CD4-positive, alpha-beta T cell (primary cell): ENCODE measurements around the gene CDKAL1. TPM values are rescaled to one million over a fixed set of nuclear protein-coding genes. Genes with fewer than 3 reads are reported as not detected.

ENCODE experiments used
- ATAC-seq: fragments of 200-7000 bp; cut with Tn5 transposase; one replicate; pipeline ENCODE4 v1.10.0; 2022; ENCODE audit warnings: mild to moderate bottlenecking; ENCODE audit not compliant: poor library complexity
- CTCF ChIA-PET: fragments of 350-600 bp; sonication (Branson Sonifier 250); formaldehyde crosslinking; loops from one replicate; lab custom pipeline; 2021; ENCODE audit warnings: antibody characterized with exemption, inconsistent platforms; lab: Charles Lee
- POLR2A ChIA-PET: fragments of 350-600 bp; sonication (Branson Sonifier 250); formaldehyde crosslinking; loops from one replicate; lab custom pipeline; 2021; ENCODE audit warnings: antibody characterized with exemption, inconsistent platforms; lab: Charles Lee
- DNase-seq, 14 experiments: peaks; one replicate each; pipeline ENCODE4 v3.0.0-alpha.2; 2013 to 2020; ENCODE audit warnings: mixed read lengths in 2 of 14
- H3K27ac ChIP-seq, 2 donors: one replicate each; pipeline versions ENCODE4 v1.5.1 to v1.7.0; 2013; ENCODE audit warnings: low read length in 2 of 2, low read depth in 1 of 2, mild to moderate bottlenecking in 1 of 2
- H3K27me3 ChIP-seq, 2 experiments: 1 replicate in 1 of 2; 2 replicates in 1 of 2; pipeline versions ENCODE4 v1.6.1 to v1.7.0; 2013; ENCODE audit warnings: low read length in 2 of 2, control low read depth in 1 of 2, mild to moderate bottlenecking in 1 of 2, moderate library complexity in 1 of 2; ENCODE audit not compliant: insufficient read depth in 2 of 2, control insufficient read depth in 1 of 2
- H3K36me3 ChIP-seq: one replicate; pipeline ENCODE4 v1.6.1; 2013; ENCODE audit warnings: low read length, control low read depth; ENCODE audit not compliant: insufficient read depth
- H3K4me1 ChIP-seq: one replicate; pipeline ENCODE4 v1.6.1; 2013; ENCODE audit warnings: low read length, control low read depth; ENCODE audit not compliant: insufficient read depth
- H3K4me3 ChIP-seq: one replicate; pipeline ENCODE4 v1.5.1; 2013; ENCODE audit warnings: mild to moderate bottlenecking, low read length, moderate library complexity
- H3K9me3 ChIP-seq, 2 experiments: 1 replicate in 1 of 2; 2 replicates in 1 of 2; pipeline versions ENCODE4 v1.6.1 to v1.7.0; 2013; ENCODE audit warnings: low read length in 2 of 2, mild to moderate bottlenecking in 2 of 2, control low read depth in 1 of 2, moderate library complexity in 1 of 2; ENCODE audit not compliant: control insufficient read depth in 1 of 2, insufficient read depth in 1 of 2
- H3K27ac Mint-ChIP-seq: one replicate; pipeline ENCODE4 v1.8.0; 2020; ENCODE audit warnings: mixed read lengths
- H3K27me3 Mint-ChIP-seq: one replicate; pipeline ENCODE4 v1.8.0; 2021; ENCODE audit warnings: mixed read lengths
- H3K36me3 Mint-ChIP-seq: one replicate; pipeline ENCODE4 v1.8.0; 2021; ENCODE audit warnings: low read depth, mixed read lengths
- H3K4me1 Mint-ChIP-seq: one replicate; pipeline ENCODE4 v1.8.0; 2021; ENCODE audit warnings: low read depth, mixed read lengths
- H3K4me3 Mint-ChIP-seq: one replicate; pipeline ENCODE4 v1.8.0; 2020; ENCODE audit warnings: mild to moderate bottlenecking, mixed read lengths
- H3K9me3 Mint-ChIP-seq: one replicate; pipeline ENCODE4 v1.8.0; 2020; ENCODE audit warnings: mixed read lengths
- intact Hi-C, 2 experiments: fragments of 100-400 bp; cut with DNase I in 1 of 2; cut with micrococcal nuclease in 1 of 2; formaldehyde crosslinking; loops; one replicate each; pipeline versions ENCODE4 v1.15.1 to v1.9.0; 2023 to 2025; cut with DNase I, micrococcal nuclease
- total RNA-seq, 174 experiments: library from RNA in 2 of 174; stranded (reverse) in 2 of 174; gene quantifications; one replicate each; pipeline ENCODE4 v1.2.3 and lab custom pipeline; 2021 to 2026
- TF ChIP-seq, protein P1 (sequence below): fragments of 200-600 bp; IDR thresholded peaks from one replicate; pipeline ENCODE4 v1.8.0; 2022; ENCODE audit warnings: antibody characterized with exemption, mild to moderate bottlenecking

CDKAL1 gene
- total RNA-seq, 2 experiments from 2014 or later: 21.3 to 23.9 TPM

DNA sequence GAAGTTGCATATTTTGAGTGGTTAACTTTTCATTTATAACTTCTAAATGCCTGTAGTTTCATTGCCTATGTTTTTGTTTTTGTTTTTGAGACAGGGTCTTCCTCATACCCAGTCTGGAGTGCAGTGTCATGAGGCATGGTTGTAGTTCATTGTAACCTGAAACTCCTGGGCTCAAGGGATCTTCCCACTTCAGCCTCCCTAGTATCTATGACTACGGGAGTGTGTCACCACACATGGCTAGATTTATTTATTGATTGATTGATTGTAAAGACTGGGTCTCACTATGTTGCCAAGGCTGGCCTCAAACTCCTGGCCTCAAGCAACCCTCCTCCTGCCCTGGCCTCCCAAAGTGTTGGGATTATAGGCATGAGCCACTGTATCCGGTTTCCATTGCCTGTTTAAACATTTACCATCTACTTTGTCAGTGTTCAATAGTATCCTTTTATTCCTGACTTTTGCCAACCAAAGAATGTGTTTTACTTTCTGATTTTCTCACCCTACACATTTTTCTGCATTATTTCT, 144.6 kb downstream of the CDKAL1 start:
- Mint-ChIP-seq H3K27me3 (no peaks in the 10 kb centered on the region), H3K9me3 (no peaks in the 10 kb centered on the region), H3K27ac (no peak overlapping the region), H3K4me1 (peaks cover 30% of the 10 kb centered on the region), H3K4me3 (no peak overlapping the region), H3K36me3 (peaks cover 5% of the 10 kb centered on the region)
- Histone ChIP-seq H3K27me3 (no peaks in the 10 kb centered on the region), H3K4me3 (no peak overlapping the region), H3K27ac (no peak overlapping the region), H3K9me3 (no peaks in the 10 kb centered on the region), H3K4me1 (no peaks in the 10 kb centered on the region), H3K36me3 (no peaks in the 10 kb centered on the region)
- CTCF ChIA-PET: no interaction called here
- POLR2A ChIA-PET: no interaction called here
- ATAC-seq (no peak), DNase-seq (no peak)
- intact Hi-C loops: no loop called here
- TF ChIP-seq, protein P1, sequence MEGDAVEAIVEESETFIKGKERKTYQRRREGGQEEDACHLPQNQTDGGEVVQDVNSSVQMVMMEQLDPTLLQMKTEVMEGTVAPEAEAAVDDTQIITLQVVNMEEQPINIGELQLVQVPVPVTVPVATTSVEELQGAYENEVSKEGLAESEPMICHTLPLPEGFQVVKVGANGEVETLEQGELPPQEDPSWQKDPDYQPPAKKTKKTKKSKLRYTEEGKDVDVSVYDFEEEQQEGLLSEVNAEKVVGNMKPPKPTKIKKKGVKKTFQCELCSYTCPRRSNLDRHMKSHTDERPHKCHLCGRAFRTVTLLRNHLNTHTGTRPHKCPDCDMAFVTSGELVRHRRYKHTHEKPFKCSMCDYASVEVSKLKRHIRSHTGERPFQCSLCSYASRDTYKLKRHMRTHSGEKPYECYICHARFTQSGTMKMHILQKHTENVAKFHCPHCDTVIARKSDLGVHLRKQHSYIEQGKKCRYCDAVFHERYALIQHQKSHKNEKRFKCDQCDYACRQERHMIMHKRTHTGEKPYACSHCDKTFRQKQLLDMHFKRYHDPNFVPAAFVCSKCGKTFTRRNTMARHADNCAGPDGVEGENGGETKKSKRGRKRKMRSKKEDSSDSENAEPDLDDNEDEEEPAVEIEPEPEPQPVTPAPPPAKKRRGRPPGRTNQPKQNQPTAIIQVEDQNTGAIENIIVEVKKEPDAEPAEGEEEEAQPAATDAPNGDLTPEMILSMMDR: no peak

DNA sequence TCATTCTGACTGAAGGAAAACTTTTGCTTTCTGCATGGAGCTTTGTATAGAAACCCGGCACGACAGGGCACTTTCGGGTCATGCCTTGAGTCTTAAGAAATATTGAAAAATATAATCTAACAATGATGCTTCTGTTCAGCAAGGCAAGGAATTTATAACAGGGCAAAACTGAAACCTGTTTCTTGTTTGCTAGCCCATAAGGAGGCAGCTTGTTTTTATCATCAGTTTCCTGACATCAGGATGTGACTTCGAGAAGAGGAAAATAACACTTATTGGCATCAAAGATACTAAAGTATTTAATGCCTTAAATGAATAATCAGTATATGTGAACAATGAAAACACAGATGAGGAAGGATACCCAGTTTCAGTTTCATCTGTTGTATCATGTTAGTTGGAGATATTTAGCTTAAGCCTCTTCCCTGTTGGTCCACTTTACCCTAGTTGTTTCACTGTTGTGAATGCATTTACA, 146.5 kb downstream of the CDKAL1 start:
- H3K4me1 Mint-ChIP-seq: peaks cover 34% of the 10 kb centered on the region
- H3K9me3 ChIP-seq: no peaks in the 10 kb centered on the region
- intact Hi-C loops: no loop called here
- no peak overlapping the region for H3K27ac ChIP-seq
- ChIA-PET CTCF (no interaction called here), POLR2A (no interaction called here)
- H3K36me3 ChIP-seq: no peaks in the 10 kb centered on the region
- H3K4me1 ChIP-seq: no peaks in the 10 kb centered on the region
- H3K27me3 Mint-ChIP-seq: no peaks in the 10 kb centered on the region
- DNase-seq (no peak), ATAC-seq (no peak)
- no peaks in the 10 kb centered on the region for H3K27me3 ChIP-seq
- no peak overlapping the region for H3K4me3 Mint-ChIP-seq
- no peaks in the 10 kb centered on the region for H3K9me3 Mint-ChIP-seq
- peaks cover 5% of the 10 kb centered on the region for H3K36me3 Mint-ChIP-seq
- H3K27ac Mint-ChIP-seq: no peak overlapping the region
- TF ChIP-seq, protein P1: no peak
- H3K4me3 ChIP-seq: no peak overlapping the region

DNA sequence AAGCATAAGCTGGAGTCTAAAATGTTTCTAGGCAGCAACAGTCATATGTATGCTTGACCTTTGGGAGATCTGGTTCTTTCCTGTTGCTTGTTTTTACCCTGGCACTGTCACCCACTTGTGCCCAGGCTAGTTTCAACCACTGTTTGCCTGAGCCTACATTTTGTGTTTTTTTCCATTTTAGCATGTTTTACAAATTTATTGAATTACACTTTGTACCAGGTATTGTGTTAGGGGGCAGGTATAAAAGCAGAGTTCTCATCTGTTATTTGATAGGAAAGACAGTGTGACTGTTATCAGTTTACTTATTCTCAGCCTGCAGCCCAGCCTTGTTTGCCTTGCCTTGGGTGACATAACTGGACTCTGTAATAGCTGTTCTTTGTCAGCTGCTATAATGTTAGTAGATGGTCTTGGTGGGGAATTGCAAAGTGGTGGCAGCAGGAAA, 147.0 kb downstream of the CDKAL1 start:
- TF ChIP-seq, protein P1: no peak
- Histone ChIP-seq H3K36me3 (no peaks in the 10 kb centered on the region), H3K4me3 (no peak overlapping the region), H3K27me3 (no peaks in the 10 kb centered on the region), H3K9me3 (no peaks in the 10 kb centered on the region), H3K4me1 (no peaks in the 10 kb centered on the region), H3K27ac (no peak overlapping the region)
- H3K4me3 Mint-ChIP-seq: no peak overlapping the region
- H3K9me3 Mint-ChIP-seq: no peaks in the 10 kb centered on the region
- intact Hi-C loops: no loop called here
- no peaks in the 10 kb centered on the region for H3K27me3 Mint-ChIP-seq
- POLR2A ChIA-PET: no interaction called here
- DNase-seq (no peak), ATAC-seq (no peak)
- H3K27ac Mint-ChIP-seq: no peak overlapping the region
- CTCF ChIA-PET: no interaction called here
- peaks cover 34% of the 10 kb centered on the region for H3K4me1 Mint-ChIP-seq
- H3K36me3 Mint-ChIP-seq: peaks cover 5% of the 10 kb centered on the region
